ENCODE results near the gene SRGAP3.

Gene SRGAP3

DNA sequence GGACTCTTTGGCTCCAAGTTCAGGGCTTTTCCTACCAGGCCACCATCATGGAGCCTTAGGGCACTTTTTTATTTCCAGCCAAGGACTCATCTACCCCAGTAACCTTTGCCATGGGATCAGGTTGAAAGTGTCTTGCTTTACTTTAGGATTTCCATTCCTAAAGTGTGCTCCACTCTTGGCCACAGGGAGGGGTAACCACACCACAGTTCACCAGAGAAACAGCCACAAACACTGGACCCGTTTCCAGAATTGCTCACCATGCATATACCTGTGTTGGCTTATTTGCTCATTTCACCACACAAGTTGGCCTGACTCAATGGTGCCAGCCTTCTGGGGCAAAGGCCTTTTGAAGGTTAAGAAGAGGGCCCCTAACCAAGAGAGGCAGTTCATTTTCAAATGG is 215.6 kb downstream of the SRGAP3 start:
- TF ChIP-seq TAF1 (IDR thresholded peaks at IDR 0.05; ENCODE audit: borderline replicate concordance, low read depth, low read length), result no peak
- no peak for TF ChIP-seq POLR2A (IDR thresholded peaks at IDR 0.05; ENCODE audit: low read depth, low read length)
- no peak for TF ChIP-seq POLR2AphosphoS5 (IDR thresholded peaks at IDR 0.05; ENCODE audit: low read depth, low read length)
- DNase-seq (ENCODE audit: insufficient read length) (no peak), FAIRE-seq (no peak)

DNA sequence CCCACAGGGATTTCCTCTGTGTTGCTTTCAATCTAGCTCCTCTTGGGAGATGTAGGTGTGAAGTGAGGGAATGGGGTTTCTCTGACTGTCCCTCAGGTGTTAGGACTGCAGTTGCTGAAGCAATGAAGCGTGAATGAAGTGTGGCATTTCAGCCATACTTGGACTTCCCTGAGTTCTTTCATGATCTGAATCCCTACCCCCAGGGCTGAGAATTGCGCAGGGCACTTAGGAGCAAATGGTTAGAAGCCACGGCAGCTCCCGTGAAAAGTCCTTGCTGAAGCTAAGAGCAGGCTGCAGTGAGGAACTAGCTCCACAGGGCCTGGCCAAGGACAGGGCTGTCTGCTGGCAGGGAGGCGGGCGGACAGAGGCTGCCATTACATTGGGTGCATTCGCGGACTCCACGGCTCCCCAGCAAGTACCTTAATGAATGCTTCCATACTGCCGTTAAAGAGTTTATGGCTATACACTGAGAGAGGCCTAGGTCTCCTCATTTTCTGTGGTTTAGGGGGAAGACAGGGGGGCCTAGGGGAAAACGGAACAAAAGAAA is 217.1 kb downstream of the SRGAP3 start:
- FAIRE-seq (no peak), DNase-seq (ENCODE audit: insufficient read length) (no peak)

DNA sequence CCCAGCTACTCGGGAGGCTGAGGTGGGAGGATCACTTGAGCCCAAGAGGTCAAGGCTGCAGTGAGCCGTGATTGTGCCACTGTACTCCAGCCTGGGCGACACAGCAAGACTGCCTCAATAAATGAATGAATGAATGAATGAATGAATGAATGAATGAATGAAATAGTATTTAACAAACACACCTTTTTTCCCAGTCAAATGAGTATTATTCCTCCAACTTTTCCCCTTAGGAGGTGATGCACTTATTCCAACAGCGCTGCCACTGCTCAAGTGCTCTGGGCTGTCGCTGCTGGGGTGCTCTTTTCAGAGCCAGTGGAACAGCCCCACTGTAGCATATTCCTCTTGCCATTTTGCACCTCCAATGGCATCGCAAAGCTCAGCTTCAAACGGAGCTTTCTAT is 219.4 kb downstream of the SRGAP3 start:
- no peak for FAIRE-seq
- TF ChIP-seq TAF1 (IDR thresholded peaks at IDR 0.05; ENCODE audit: borderline replicate concordance, low read depth, low read length) (no peak), POLR2A (IDR thresholded peaks at IDR 0.05; ENCODE audit: low read depth, low read length) (no peak), POLR2AphosphoS5 (IDR thresholded peaks at IDR 0.05; ENCODE audit: low read depth, low read length) (no peak)
- no peak for DNase-seq (ENCODE audit: insufficient read length)

More for the DNA sequence above, 217.1 kb downstream of the SRGAP3 start:
- TF ChIP-seq POLR2A (IDR thresholded peaks at IDR 0.05; ENCODE audit: low read depth, low read length), result no peak

DNA sequence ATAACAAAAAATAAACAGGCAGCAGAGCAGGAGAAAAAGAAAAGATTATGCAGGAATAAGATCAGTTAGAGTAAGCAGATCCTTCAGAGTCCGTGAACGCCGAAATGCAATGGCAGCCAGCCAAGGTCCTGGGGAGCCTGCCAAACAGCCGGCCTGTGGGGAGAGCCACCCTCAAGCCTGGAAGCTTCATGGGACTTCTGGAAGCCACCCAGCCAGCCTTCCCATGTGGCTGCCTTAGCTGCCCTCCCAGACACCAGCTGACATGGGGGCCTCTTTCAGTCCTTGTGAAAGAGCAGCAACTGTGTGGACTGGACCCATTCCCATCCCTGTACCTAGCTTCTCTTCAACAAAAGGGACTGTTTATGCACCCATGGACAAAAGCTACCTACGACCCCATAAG is 221.3 kb downstream of the SRGAP3 start:
- no peak for FAIRE-seq
- TF ChIP-seq TAF1 (IDR thresholded peaks at IDR 0.05; ENCODE audit: borderline replicate concordance, low read depth, low read length) (no peak), POLR2AphosphoS5 (IDR thresholded peaks at IDR 0.05; ENCODE audit: low read depth, low read length) (no peak), POLR2A (IDR thresholded peaks at IDR 0.05; ENCODE audit: low read depth, low read length) (no peak)
- DNase-seq (ENCODE audit: insufficient read length), result no peak

DNA sequence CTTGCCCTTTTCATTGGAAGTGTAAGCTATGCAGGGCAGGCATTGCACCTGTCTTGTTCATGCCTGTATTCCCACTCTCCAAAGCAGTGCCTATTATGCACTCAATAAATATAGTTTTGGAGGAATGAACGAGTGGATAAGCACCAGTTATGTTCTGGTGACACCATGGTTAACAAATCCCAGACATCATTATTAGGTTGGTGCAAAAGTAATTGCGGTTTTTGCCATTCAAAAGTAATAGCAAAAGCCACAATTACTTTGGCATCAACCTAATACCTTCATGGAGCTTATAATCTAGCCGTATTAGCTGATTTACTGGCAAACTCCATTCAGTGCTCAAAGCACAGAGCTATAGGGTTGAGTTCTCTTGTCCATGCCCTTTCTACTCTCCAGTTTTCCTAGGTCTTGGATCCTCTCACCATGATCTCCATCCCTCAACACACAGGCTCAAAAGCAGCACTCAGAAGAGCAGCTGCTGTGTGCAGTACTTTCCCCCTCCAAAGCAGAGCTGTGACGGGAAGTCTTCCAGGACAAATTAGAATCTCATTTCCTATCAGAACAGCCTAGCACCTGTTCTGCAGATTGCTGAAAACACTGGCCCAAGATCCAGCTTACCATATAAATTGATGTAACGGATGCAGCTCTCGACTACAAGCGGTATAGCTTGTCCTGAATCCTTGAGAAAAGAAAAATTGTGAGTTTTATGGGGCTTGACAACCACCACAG is 223.0 kb downstream of the SRGAP3 start:
- FAIRE-seq (no peak), DNase-seq (ENCODE audit: insufficient read length) (no peak)
- TF ChIP-seq POLR2A (IDR thresholded peaks at IDR 0.05; ENCODE audit: low read depth, low read length) (no peak), TAF1 (IDR thresholded peaks at IDR 0.05; ENCODE audit: borderline replicate concordance, low read depth, low read length) (no peak)

DNA sequence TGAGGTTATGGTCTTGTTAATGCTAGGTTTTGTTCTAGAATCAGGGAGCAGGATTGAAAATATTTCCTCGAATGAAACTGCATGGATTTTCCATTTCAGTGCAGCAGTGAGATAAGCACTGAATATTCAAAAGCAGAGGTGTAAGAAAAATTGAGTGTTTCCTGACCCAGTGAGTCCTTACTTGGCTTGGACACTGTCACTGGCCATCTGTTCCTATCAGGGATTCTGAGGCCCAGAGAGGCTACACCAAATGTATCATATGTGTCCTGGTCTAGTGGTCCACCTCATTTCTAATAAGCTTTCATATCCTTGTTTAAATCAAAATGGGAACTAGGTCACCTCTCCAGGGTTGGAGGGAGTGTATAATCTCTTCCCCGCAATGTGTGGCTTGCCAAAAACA is 225.1 kb downstream of the SRGAP3 start:
- no peak for TF ChIP-seq TAF1 (IDR thresholded peaks at IDR 0.05; ENCODE audit: borderline replicate concordance, low read depth, low read length)
- FAIRE-seq (no peak), DNase-seq (ENCODE audit: insufficient read length) (no peak)

DNA sequence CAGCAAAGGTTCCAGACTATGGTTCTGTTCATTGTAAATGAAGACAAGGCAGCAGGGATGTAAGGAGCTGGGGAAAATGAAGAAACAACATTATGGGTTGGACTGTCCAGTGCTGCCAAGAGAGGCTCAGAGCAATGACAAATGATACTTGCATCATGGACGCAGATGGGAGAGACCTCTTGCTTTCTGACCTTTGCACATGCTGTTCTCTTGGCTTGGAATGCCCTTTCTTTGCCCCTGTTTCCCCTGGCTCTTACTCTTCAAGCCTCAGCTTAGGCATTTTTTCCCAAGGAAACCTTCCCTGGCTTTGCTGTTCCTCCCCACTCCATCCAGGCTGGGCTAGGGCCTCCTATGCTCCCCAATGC is 226.2 kb downstream of the SRGAP3 start:
- TF ChIP-seq POLR2AphosphoS5 (IDR thresholded peaks at IDR 0.05; ENCODE audit: low read depth, low read length), result no peak
- TF ChIP-seq POLR2A (IDR thresholded peaks at IDR 0.05; ENCODE audit: low read depth, low read length), result no peak
- TF ChIP-seq TAF1 (IDR thresholded peaks at IDR 0.05; ENCODE audit: borderline replicate concordance, low read depth, low read length), result no peak
- no peak for FAIRE-seq

DNA sequence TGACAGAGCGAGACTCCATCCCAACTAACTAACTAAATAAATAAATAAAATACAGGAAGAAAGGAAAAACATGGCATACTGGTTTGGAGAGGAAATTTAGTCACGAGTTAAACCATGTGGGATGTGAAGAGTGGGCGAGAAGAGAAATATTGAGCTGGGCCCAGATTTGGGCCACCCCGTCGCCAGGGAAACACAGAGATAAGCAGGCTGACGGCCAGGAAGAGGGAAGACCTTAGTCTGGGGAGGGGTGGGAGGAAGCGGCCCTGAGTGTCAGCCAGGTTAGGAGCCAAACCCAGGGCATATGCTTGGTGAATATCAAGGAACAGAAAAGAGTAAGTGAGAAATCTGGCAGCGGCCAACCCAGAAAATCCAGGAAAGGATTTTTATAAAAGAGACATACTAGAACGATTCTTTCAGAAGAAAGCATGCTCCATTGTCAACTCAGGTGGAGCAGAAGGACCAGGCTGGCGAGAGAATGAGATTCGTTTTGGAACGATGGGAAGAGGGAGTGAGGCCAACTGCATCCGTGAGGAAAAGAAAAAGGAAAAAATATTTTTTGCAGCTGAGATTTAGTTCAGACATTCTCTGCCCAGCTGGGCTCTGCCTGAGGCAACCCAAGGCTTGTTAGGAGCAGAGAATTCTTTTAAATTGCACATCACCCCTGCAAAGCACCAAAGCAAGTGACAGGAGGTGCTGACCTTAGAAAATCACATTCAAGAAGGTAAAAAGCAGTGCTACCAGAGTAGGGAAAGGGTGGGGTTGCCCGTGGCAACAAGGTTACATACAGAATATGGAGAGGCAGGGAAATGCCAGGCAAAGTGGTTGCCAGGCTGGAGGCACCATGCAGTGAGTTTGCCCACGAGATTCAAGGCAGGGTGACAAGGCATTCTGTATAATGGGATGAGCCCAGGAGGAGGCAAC is 226.9 kb downstream of the SRGAP3 start:
- FAIRE-seq (no peak), DNase-seq (ENCODE audit: insufficient read length) (no peak)
- TF ChIP-seq POLR2AphosphoS5 (IDR thresholded peaks at IDR 0.05; ENCODE audit: low read depth, low read length), result no peak
- no peak for TF ChIP-seq POLR2A (IDR thresholded peaks at IDR 0.05; ENCODE audit: low read depth, low read length)
- no peak for TF ChIP-seq TAF1 (IDR thresholded peaks at IDR 0.05; ENCODE audit: borderline replicate concordance, low read depth, low read length)

More for the DNA sequence above, 226.2 kb downstream of the SRGAP3 start:
- no peak for DNase-seq (ENCODE audit: insufficient read length)

DNA sequence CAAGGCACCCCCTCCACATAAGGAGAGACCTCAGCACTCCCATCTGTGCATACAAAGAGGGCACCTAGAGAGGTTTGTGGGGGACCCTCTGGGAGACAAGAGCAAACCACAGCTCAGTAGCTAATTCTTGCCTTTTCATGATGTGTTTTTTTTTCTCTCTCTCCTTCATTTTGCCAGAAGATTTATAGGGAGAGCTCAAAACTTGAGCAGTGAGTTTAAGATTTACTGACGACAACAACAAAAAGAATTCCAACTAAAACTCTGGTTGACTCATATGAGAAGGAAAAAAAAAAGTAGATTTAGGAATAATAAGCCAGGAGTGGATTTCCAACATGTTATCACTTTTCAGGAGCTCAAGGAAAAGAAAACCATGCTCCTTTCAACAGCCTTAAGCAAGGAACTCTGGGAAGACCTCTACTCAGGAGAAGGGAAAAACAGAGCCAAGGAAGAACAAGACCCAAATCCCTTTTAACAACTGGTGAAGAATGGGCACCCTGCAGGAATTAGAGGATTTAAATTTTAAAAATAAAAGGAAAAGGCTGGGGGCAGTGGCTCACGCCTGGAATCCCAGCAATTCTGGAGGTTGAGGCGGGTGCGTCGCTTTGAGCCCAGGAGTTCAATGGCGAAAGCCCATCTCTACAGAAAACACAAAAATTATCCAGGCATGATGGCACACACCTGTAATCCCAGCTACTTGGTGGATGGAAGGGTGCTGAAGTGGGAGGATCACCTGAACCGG is 228.0 kb downstream of the SRGAP3 start:
- TF ChIP-seq POLR2A (IDR thresholded peaks at IDR 0.05; ENCODE audit: low read depth, low read length) (no peak), TAF1 (IDR thresholded peaks at IDR 0.05; ENCODE audit: borderline replicate concordance, low read depth, low read length) (no peak), POLR2AphosphoS5 (IDR thresholded peaks at IDR 0.05; ENCODE audit: low read depth, low read length) (no peak)
- FAIRE-seq, result no peak
- DNase-seq (ENCODE audit: insufficient read length), result no peak

DNA sequence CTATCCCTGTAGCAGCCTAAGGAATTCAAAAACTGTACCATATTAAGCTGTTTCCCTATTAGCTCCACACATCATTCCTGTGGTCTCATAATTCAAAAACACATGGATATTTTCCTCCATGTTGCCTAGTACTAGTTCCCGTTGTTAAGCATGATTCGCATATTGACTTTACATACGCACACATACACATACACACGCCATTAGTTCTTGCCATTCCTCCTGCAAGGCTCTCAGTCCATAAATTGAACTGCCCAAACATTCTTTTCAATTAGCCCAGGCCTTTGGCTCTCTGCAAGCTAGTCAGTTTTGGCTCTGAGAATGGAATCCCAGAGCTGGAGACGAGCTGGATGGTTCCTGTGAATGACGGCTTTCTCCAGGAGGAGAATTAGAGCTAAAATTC is 229.0 kb downstream of the SRGAP3 start:
- FAIRE-seq (no peak), DNase-seq (ENCODE audit: insufficient read length) (no peak)
- TF ChIP-seq POLR2A (IDR thresholded peaks at IDR 0.05; ENCODE audit: low read depth, low read length) (no peak), TAF1 (IDR thresholded peaks at IDR 0.05; ENCODE audit: borderline replicate concordance, low read depth, low read length) (no peak), POLR2AphosphoS5 (IDR thresholded peaks at IDR 0.05; ENCODE audit: low read depth, low read length) (no peak)

DNA sequence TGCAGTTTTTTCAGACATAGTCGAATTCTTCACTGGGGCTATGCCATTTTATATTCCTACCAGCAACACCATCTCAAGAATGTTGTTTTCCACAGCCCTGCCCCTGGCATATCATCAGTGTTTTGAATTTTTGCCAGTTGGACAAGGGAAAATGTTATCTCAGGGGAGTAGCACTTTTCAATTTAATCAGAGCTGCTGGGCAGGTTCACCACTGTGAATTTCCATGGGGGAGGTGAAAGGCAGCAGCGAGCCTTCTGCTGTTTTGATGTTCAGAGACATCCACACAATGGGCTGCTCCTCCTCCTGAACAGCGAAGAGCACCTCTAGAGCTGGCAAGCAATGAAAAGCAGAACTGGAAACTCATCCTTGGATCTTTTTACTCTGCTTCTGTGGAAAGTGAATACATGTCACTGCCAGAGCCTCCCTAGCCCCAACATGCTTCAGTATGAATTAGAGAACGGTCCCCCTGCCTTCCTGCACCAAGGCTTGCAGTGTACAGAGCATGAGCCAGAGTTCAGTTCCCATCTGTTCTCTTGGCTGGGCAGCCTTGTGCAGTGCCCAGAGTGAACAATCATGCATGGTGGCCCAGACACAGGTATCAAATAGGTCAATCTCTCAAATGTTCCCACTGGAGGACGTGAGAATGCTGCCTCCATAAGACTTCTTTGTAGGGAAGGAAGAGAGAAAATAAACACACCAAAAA is 230.0 kb downstream of the SRGAP3 start:
- TF ChIP-seq POLR2A (IDR thresholded peaks at IDR 0.05; ENCODE audit: low read depth, low read length) (no peak), TAF1 (IDR thresholded peaks at IDR 0.05; ENCODE audit: borderline replicate concordance, low read depth, low read length) (no peak), POLR2AphosphoS5 (IDR thresholded peaks at IDR 0.05; ENCODE audit: low read depth, low read length) (no peak)
- FAIRE-seq, result no peak
- DNase-seq (ENCODE audit: insufficient read length), result no peak
